Mesothelial cell of epicardium (in vitro differentiated cells): ENCODE data around the gene IL31RA. TPM values are rescaled to one million over a fixed set of nuclear protein-coding genes. Genes with fewer than 3 reads are reported as not detected.

Experiments used
- DNase-seq, 2 experiments: peaks; one replicate each; pipeline ENCODE4 v3.0.0; 2021; ENCODE audit warnings: low spot score in 2 of 2; ENCODE audit not compliant: unreplicated experiment in 2 of 2
- H3K27ac Mint-ChIP-seq: 2 replicates; pipeline ENCODE4 v1.8.0; 2021; ENCODE audit warnings: mixed read lengths
- H3K27me3 Mint-ChIP-seq: 2 replicates; pipeline ENCODE4 v1.8.0; 2021; ENCODE audit warnings: low read depth, mixed read lengths
- H3K36me3 Mint-ChIP-seq: 2 replicates; pipeline ENCODE4 v1.8.0; 2021; ENCODE audit warnings: mixed read lengths
- H3K4me1 Mint-ChIP-seq: 2 replicates; pipeline ENCODE4 v1.8.0; 2021; ENCODE audit warnings: mixed read lengths
- H3K4me3 Mint-ChIP-seq: 2 replicates; pipeline ENCODE4 v1.8.0; 2021; ENCODE audit warnings: mild to moderate bottlenecking, moderate library complexity, mixed read lengths
- H3K9me3 Mint-ChIP-seq: 2 replicates; pipeline ENCODE4 v1.8.0; 2021; ENCODE audit warnings: mixed read lengths
- CTCF ChIP-seq: fragments of 200-600 bp; sonication (generic); IDR thresholded peaks from one replicate; pipeline ENCODE4 v1.5.0; 2021; ENCODE audit warnings: antibody characterized with exemption; ENCODE audit not compliant: unreplicated experiment
- total RNA-seq: library from RNA; stranded (reverse); gene quantifications from 3 replicates; pipeline ENCODE4 v1.2.1, GENCODE V29; 2021

The IL31RA gene
- total RNA-seq, 1 donor from 2014 or later: not detected

GRCh38 chr5:55900776-55901175 is 49.6 kb downstream of the IL31RA start:
- H3K27me3 Mint-ChIP-seq: no peaks in the 10 kb centered on the region
- no peaks in the 10 kb centered on the region for H3K36me3 Mint-ChIP-seq
- H3K9me3 Mint-ChIP-seq: no peaks in the 10 kb centered on the region
- H3K27ac Mint-ChIP-seq: no peak overlapping the region
- no peak overlapping the region for H3K4me3 Mint-ChIP-seq
- no peak for TF ChIP-seq CTCF
- no peak for DNase-seq
- peaks cover 12% of the 10 kb centered on the region for H3K4me1 Mint-ChIP-seq

GRCh38 chr5:55902696-55903095 is 51.5 kb downstream of the IL31RA start:
- no peaks in the 10 kb centered on the region for H3K9me3 Mint-ChIP-seq

GRCh38 chr5:55903121-55903701 is 52.1 kb downstream of the IL31RA start:
- Mint-ChIP-seq H3K27me3 (no peaks in the 10 kb centered on the region), H3K4me1 (peaks cover 4% of the 10 kb centered on the region), H3K27ac (no peak overlapping the region), H3K36me3 (no peaks in the 10 kb centered on the region), H3K4me3 (no peak overlapping the region), H3K9me3 (no peaks in the 10 kb centered on the region)
- TF ChIP-seq CTCF: no peak
- no peak for DNase-seq

More at GRCh38 chr5:55902696-55903095, 51.5 kb downstream of the IL31RA start:
- Mint-ChIP-seq H3K27ac (no peak overlapping the region), H3K4me1 (peaks cover 8% of the 10 kb centered on the region), H3K4me3 (no peak overlapping the region), H3K27me3 (no peaks in the 10 kb centered on the region), H3K36me3 (no peaks in the 10 kb centered on the region)
- DNase-seq: no peak
- no peak for TF ChIP-seq CTCF

GRCh38 chr5:55904152-55904551 is 53.0 kb downstream of the IL31RA start:
- no peak for TF ChIP-seq CTCF
- no peaks in the 10 kb centered on the region for H3K9me3 Mint-ChIP-seq
- peaks cover 4% of the 10 kb centered on the region for H3K4me1 Mint-ChIP-seq
- no peak overlapping the region for H3K4me3 Mint-ChIP-seq
- H3K36me3 Mint-ChIP-seq: no peaks in the 10 kb centered on the region
- DNase-seq: no peak
- H3K27me3 Mint-ChIP-seq: no peaks in the 10 kb centered on the region
- no peak overlapping the region for H3K27ac Mint-ChIP-seq

GRCh38 chr5:55905251-55905650 is 54.1 kb downstream of the IL31RA start:
- Mint-ChIP-seq H3K4me1 (peaks cover 4% of the 10 kb centered on the region), H3K9me3 (no peaks in the 10 kb centered on the region), H3K27ac (no peak overlapping the region), H3K4me3 (no peak overlapping the region), H3K27me3 (no peaks in the 10 kb centered on the region), H3K36me3 (no peaks in the 10 kb centered on the region)
- no peak for DNase-seq
- TF ChIP-seq CTCF: no peak

- TF ChIP-seq CTCF: no peak
- Mint-ChIP-seq H3K27ac (no peak overlapping the region), H3K4me3 (no peak overlapping the region), H3K9me3 (no peaks in the 10 kb centered on the region), H3K4me1 (peaks cover 14% of the 10 kb centered on the region), H3K36me3 (no peaks in the 10 kb centered on the region), H3K27me3 (no peaks in the 10 kb centered on the region)
- no peak for DNase-seq
These were observed 56.8 kb downstream of the IL31RA start for GRCh38 chr5:55907927-55908326.
